Neural cell (in vitro differentiated cells): ENCODE measurements around the gene BST1. TPM values are rescaled to one million over a fixed set of nuclear protein-coding genes. Genes with fewer than 3 reads are reported as not detected.

Experiments
- H2AFZ ChIP-seq: fragments of 200-600, 300-800 bp; sonication (generic), shearing (Covaris generic); 2 replicates; pipeline ENCODE4 v1.6.0; 2014; ENCODE audit warnings: low read depth, mild to moderate bottlenecking, antibody characterized with exemption, low read length, moderate library complexity
- H3F3A ChIP-seq: fragments of 200-600 bp; shearing (Covaris generic); 2 replicates; pipeline ENCODE4 v1.6.1; 2016; ENCODE audit warnings: mild to moderate bottlenecking, moderate library complexity, mixed read lengths, antibody characterized with exemption, low read length; ENCODE audit not compliant: insufficient read depth, poor library complexity, severe bottlenecking
- H3K27ac ChIP-seq: fragments of 200-600, 300-800 bp; sonication (generic), shearing (Covaris generic); 2 replicates; pipeline ENCODE4 v1.5.1; 2014; ENCODE audit warnings: mild to moderate bottlenecking, low read length, moderate library complexity
- H3K27me3 ChIP-seq: fragments of 300-800, 200-600 bp; sonication (generic), shearing (Covaris generic); 2 replicates; pipeline ENCODE4 v1.6.0; 2014; ENCODE audit warnings: mild to moderate bottlenecking, low read depth, low read length, moderate library complexity; ENCODE audit not compliant: insufficient read depth
- H3K36me3 ChIP-seq: fragments of 300-800, 200-600 bp; sonication (generic), shearing (Covaris generic); 2 replicates; pipeline ENCODE4 v1.5.1; 2014; ENCODE audit warnings: mild to moderate bottlenecking, antibody characterized with exemption, low read length, moderate library complexity; ENCODE audit not compliant: insufficient read depth
- H3K4me2 ChIP-seq: fragments of 300-800, 200-600 bp; sonication (generic), shearing (Covaris generic); 2 replicates; pipeline ENCODE4 v1.6.0; 2014; ENCODE audit warnings: mild to moderate bottlenecking, low read length
- H3K4me3 ChIP-seq: fragments of 300-800, 200-600 bp; sonication (generic), shearing (Covaris generic); 2 replicates; pipeline ENCODE4 v1.5.1; 2014; ENCODE audit warnings: mild to moderate bottlenecking, low read length, moderate library complexity
- H3K79me2 ChIP-seq: fragments of 200-600 bp; shearing (Covaris generic); replicated peaks from 2 replicates; pipeline ENCODE4 v1.6.0; 2014; ENCODE audit warnings: mild to moderate bottlenecking, low read length, moderate library complexity; ENCODE audit not compliant: insufficient read depth
- H3K9ac ChIP-seq: fragments of 300-800, 200-600 bp; sonication (generic), shearing (Covaris generic); 2 replicates; pipeline ENCODE4 v1.6.1; 2016; ENCODE audit warnings: mild to moderate bottlenecking, low read length, mixed read lengths
- H3K9me2 ChIP-seq: fragments of 200-600 bp; shearing (Covaris generic); 2 replicates; pipeline ENCODE4 v1.6.1; 2016; ENCODE audit warnings: mild to moderate bottlenecking, low read length, mixed read lengths; ENCODE audit not compliant: insufficient read depth
- H3K9me3 ChIP-seq: fragments of 200-600, 300-800 bp; sonication (generic), shearing (Covaris generic); 2 replicates; pipeline ENCODE4 v1.6.1; 2016; ENCODE audit warnings: mild to moderate bottlenecking, mixed run types, low read length, moderate library complexity, mixed read lengths
- H4K20me1 ChIP-seq: fragments of 200-600 bp; shearing (Covaris generic); 2 replicates; pipeline ENCODE4 v1.6.1; 2016; ENCODE audit warnings: mild to moderate bottlenecking, mixed run types; ENCODE audit not compliant: insufficient read depth
- EP300 ChIP-seq: fragments of 450-650 bp; conservative IDR thresholded peaks from 2 replicates; pipeline ENCODE4 v1.6.1; 2014; ENCODE audit warnings: antibody characterized with exemption, mild to moderate bottlenecking, moderate library complexity; ENCODE audit not compliant: poor library complexity, severe bottlenecking
- EZH2 ChIP-seq: fragments of 200-600, 300-800 bp; shearing (Covaris generic), sonication (generic); IDR thresholded peaks from 2 replicates; pipeline ENCODE4 v1.6.1; 2014; ENCODE audit warnings: antibody characterized with exemption, low read length, borderline replicate concordance, mild to moderate bottlenecking; ENCODE audit not compliant: insufficient read depth, poor library complexity, severe bottlenecking
- MXI1 ChIP-seq: fragments of 450-650 bp; conservative IDR thresholded peaks from 2 replicates; pipeline ENCODE4 v1.6.1; 2014; ENCODE audit warnings: antibody characterized with exemption, mild to moderate bottlenecking; ENCODE audit not compliant: poor library complexity, severe bottlenecking
- POLR2AphosphoS5 ChIP-seq: IDR thresholded peaks from 2 replicates; pipeline ENCODE4 v1.6.1; 2012
- RAD21 ChIP-seq: fragments of 450-650 bp; conservative IDR thresholded peaks from 2 replicates; pipeline ENCODE4 v1.6.1; 2014; ENCODE audit warnings: antibody characterized with exemption, mild to moderate bottlenecking, moderate library complexity
- REST ChIP-seq: IDR thresholded peaks from 2 replicates; pipeline ENCODE4 v1.6.1; 2012; ENCODE audit warnings: borderline replicate concordance
- SMC3 ChIP-seq: fragments of 450-650 bp; conservative IDR thresholded peaks from 2 replicates; pipeline ENCODE4 v1.6.1; 2014; ENCODE audit warnings: antibody characterized with exemption, mild to moderate bottlenecking, moderate library complexity; ENCODE audit not compliant: poor library complexity
- TAF1 ChIP-seq: IDR thresholded peaks from 2 replicates; pipeline ENCODE4 v1.6.1; 2012; ENCODE audit warnings: low read depth
- polyA plus RNA-seq: library from polyadenylated mRNA; depleted of rRNA; stranded (reverse); fragments of >200 nt; gene quantifications from 2 replicates; pipeline ENCODE4 v1.2.3, GENCODE V29; 2014
- TF ChIP-seq, protein P1 (sequence below): fragments of 450-650 bp; IDR thresholded peaks from 2 replicates; pipeline ENCODE4 v1.5.1; 2014; ENCODE audit warnings: antibody characterized with exemption, mild to moderate bottlenecking, moderate library complexity; ENCODE audit not compliant: poor library complexity, severe bottlenecking

Gene BST1
- polyA plus RNA-seq, 1 donor from 2014 or later = 1.6 TPM

DNA sequence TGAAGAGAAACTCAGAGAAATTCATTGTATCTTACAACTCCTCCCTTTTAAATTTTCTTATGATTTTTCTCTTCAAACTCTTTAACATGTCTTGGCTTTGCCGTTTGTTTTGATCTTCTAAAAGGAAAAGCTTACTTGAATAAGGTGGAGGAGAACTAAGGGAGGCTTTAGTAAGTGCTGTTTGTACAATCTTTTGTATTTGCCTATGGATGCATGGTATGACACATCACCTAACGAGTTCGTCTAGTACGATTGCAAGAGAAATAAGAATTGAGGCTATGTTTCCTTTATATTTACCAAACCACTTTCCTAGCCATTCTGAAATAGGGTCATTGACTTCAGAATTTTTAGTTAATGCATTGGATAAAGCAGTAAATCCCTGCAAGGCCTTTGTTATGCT, 8.4 kb upstream of the BST1 start:
- H3K9ac ChIP-seq = no peak overlapping the region

DNA sequence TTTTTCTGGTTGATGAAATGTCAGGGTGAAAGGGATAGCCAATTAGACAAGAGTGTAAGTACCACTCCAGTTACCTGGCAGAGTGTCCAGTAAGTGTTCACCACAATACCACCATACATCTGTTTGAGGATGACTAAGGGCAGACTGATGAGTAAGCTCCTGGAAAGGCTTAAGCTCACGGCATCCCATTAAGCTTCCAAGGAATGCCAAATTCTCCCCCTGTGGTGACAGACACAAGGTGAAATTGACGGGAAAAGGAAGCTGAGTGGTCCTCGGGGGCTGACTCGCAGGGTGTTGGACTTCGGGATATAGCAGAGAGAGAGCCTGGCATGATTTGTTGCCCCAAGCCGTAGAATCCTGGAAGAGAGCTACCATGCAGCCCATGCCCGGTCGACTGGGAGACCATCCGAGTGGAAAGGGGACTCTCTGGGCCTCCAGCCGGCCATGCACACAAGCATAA, 7.6 kb upstream of the BST1 start:
- Histone ChIP-seq H3K36me3 (no peaks in the 10 kb centered on the region), H3K4me3 (no peak overlapping the region), H3K9me3 (no peaks in the 10 kb centered on the region), H3K27ac (no peak overlapping the region), H3K9ac (no peak overlapping the region), H4K20me1 (no peaks in the 10 kb centered on the region), H3K4me2 (no peak overlapping the region), H3F3A (no peaks in the 10 kb centered on the region), H3K9me2 (no peaks in the 10 kb centered on the region), H3K79me2 (no peaks in the 10 kb centered on the region), H3K27me3 (no peaks in the 10 kb centered on the region), H2AFZ (no peak overlapping the region)
- no peak for TF ChIP-seq TAF1
- no peak for TF ChIP-seq POLR2AphosphoS5

More for the DNA sequence above, 8.4 kb upstream of the BST1 start:
- no peaks in the 10 kb centered on the region for H4K20me1 ChIP-seq
- H3K27me3 ChIP-seq = no peaks in the 10 kb centered on the region
- H3K27ac ChIP-seq = no peak overlapping the region
- H3K4me3 ChIP-seq = no peak overlapping the region
- H3K4me2 ChIP-seq = no peak overlapping the region
- TF ChIP-seq REST = no peak
- TF ChIP-seq EZH2 = no peak
- no peak for TF ChIP-seq TAF1
- no peak for TF ChIP-seq POLR2AphosphoS5
- no peak for TF ChIP-seq MXI1
- no peak for TF ChIP-seq SMC3
- TF ChIP-seq EP300 = no peak
- no peak for TF ChIP-seq RAD21
- TF ChIP-seq, protein P1, sequence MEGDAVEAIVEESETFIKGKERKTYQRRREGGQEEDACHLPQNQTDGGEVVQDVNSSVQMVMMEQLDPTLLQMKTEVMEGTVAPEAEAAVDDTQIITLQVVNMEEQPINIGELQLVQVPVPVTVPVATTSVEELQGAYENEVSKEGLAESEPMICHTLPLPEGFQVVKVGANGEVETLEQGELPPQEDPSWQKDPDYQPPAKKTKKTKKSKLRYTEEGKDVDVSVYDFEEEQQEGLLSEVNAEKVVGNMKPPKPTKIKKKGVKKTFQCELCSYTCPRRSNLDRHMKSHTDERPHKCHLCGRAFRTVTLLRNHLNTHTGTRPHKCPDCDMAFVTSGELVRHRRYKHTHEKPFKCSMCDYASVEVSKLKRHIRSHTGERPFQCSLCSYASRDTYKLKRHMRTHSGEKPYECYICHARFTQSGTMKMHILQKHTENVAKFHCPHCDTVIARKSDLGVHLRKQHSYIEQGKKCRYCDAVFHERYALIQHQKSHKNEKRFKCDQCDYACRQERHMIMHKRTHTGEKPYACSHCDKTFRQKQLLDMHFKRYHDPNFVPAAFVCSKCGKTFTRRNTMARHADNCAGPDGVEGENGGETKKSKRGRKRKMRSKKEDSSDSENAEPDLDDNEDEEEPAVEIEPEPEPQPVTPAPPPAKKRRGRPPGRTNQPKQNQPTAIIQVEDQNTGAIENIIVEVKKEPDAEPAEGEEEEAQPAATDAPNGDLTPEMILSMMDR = no peak
- no peaks in the 10 kb centered on the region for H3K9me2 ChIP-seq
- no peak overlapping the region for H2AFZ ChIP-seq
- H3K9me3 ChIP-seq = no peaks in the 10 kb centered on the region
- H3K36me3 ChIP-seq = no peaks in the 10 kb centered on the region
- no peaks in the 10 kb centered on the region for H3K79me2 ChIP-seq
- no peaks in the 10 kb centered on the region for H3F3A ChIP-seq

- H3K4me2 ChIP-seq = no peak overlapping the region
- H3K27me3 ChIP-seq = no peaks in the 10 kb centered on the region
- H3K27ac ChIP-seq = no peak overlapping the region
- H3K9me2 ChIP-seq = no peaks in the 10 kb centered on the region
- H3F3A ChIP-seq = no peaks in the 10 kb centered on the region
- H3K9ac ChIP-seq = no peak overlapping the region
- H2AFZ ChIP-seq = no peak overlapping the region
- H3K9me3 ChIP-seq = no peaks in the 10 kb centered on the region
- TF ChIP-seq MXI1 = no peak
- TF ChIP-seq, protein P1 = no peak
- no peak for TF ChIP-seq EP300
- TF ChIP-seq RAD21 = no peak
- no peak for TF ChIP-seq REST
- TF ChIP-seq POLR2AphosphoS5 = no peak
- TF ChIP-seq EZH2 = no peak
- TF ChIP-seq SMC3 = no peak
- TF ChIP-seq TAF1 = no peak
- H4K20me1 ChIP-seq = no peaks in the 10 kb centered on the region
- no peak overlapping the region for H3K4me3 ChIP-seq
- no peaks in the 10 kb centered on the region for H3K79me2 ChIP-seq
- H3K36me3 ChIP-seq = no peaks in the 10 kb centered on the region
Measured at GRCh38 chr4:15695729-15696128, 7.1 kb upstream of the BST1 start.
